ENCODE measurements around the gene SKIL.

- TF ChIP-seq, protein P1, sequence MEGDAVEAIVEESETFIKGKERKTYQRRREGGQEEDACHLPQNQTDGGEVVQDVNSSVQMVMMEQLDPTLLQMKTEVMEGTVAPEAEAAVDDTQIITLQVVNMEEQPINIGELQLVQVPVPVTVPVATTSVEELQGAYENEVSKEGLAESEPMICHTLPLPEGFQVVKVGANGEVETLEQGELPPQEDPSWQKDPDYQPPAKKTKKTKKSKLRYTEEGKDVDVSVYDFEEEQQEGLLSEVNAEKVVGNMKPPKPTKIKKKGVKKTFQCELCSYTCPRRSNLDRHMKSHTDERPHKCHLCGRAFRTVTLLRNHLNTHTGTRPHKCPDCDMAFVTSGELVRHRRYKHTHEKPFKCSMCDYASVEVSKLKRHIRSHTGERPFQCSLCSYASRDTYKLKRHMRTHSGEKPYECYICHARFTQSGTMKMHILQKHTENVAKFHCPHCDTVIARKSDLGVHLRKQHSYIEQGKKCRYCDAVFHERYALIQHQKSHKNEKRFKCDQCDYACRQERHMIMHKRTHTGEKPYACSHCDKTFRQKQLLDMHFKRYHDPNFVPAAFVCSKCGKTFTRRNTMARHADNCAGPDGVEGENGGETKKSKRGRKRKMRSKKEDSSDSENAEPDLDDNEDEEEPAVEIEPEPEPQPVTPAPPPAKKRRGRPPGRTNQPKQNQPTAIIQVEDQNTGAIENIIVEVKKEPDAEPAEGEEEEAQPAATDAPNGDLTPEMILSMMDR (conservative IDR thresholded peaks at IDR 0.05; ENCODE audit: low read depth in 2 of 2) = no peak
- TF ChIP-seq EZH2 (IDR thresholded peaks at IDR 0.05; ENCODE audit: low read depth, unreplicated experiment) (no peak), POLR2AphosphoS5 (IDR thresholded peaks at IDR 0.05; ENCODE audit: low read depth) (no peak), STAT1 (IDR thresholded peaks at IDR 0.05; ENCODE audit: unreplicated experiment) (no peak), JUNB (IDR thresholded peaks at IDR 0.05; ENCODE audit: unreplicated experiment) (no peak), CREB1 (CRISPR knock-in tag; IDR thresholded peaks at IDR 0.05; ENCODE audit: low read depth) (no peak), NANOG (IDR thresholded peaks at IDR 0.05; ENCODE audit: borderline replicate concordance) (no peak), ZNF331 (CRISPR knock-in tag; IDR thresholded peaks at IDR 0.05; ENCODE audit: low read depth) (no peak), EZH2phosphoT487 (IDR thresholded peaks at IDR 0.05; ENCODE audit: unreplicated experiment) (no peak)
- TF ChIP-seq, protein P2, sequence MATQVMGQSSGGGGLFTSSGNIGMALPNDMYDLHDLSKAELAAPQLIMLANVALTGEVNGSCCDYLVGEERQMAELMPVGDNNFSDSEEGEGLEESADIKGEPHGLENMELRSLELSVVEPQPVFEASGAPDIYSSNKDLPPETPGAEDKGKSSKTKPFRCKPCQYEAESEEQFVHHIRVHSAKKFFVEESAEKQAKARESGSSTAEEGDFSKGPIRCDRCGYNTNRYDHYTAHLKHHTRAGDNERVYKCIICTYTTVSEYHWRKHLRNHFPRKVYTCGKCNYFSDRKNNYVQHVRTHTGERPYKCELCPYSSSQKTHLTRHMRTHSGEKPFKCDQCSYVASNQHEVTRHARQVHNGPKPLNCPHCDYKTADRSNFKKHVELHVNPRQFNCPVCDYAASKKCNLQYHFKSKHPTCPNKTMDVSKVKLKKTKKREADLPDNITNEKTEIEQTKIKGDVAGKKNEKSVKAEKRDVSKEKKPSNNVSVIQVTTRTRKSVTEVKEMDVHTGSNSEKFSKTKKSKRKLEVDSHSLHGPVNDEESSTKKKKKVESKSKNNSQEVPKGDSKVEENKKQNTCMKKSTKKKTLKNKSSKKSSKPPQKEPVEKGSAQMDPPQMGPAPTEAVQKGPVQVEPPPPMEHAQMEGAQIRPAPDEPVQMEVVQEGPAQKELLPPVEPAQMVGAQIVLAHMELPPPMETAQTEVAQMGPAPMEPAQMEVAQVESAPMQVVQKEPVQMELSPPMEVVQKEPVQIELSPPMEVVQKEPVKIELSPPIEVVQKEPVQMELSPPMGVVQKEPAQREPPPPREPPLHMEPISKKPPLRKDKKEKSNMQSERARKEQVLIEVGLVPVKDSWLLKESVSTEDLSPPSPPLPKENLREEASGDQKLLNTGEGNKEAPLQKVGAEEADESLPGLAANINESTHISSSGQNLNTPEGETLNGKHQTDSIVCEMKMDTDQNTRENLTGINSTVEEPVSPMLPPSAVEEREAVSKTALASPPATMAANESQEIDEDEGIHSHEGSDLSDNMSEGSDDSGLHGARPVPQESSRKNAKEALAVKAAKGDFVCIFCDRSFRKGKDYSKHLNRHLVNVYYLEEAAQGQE (IDR thresholded peaks at IDR 0.05; ENCODE audit: unreplicated experiment) = no peak
- TF ChIP-seq, protein P3, sequence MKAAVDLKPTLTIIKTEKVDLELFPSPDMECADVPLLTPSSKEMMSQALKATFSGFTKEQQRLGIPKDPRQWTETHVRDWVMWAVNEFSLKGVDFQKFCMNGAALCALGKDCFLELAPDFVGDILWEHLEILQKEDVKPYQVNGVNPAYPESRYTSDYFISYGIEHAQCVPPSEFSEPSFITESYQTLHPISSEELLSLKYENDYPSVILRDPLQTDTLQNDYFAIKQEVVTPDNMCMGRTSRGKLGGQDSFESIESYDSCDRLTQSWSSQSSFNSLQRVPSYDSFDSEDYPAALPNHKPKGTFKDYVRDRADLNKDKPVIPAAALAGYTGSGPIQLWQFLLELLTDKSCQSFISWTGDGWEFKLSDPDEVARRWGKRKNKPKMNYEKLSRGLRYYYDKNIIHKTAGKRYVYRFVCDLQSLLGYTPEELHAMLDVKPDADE (IDR thresholded peaks at IDR 0.05) = no peak
These were observed 20.1 kb upstream of the SKIL start for GRCh38 chr3:170337420-170337819.

Data from GM23338 (cell line).